Astrocyte of the cerebellum (primary cell): ENCODE measurements around the gene TBX3.
A peak's percentile ranks its signal among the peaks of the same experiment; 100 is the strongest.

Experiments
- DNase-seq: peaks from one replicate; pipeline ENCODE4 v3.0.0-alpha.2; 2011; ENCODE audit warnings: low read depth
- H3K4me3 ChIP-seq: 2 replicates; pipeline ENCODE4 v1.5.1; 2011; ENCODE audit warnings: mild to moderate bottlenecking, low read depth, low read length, moderate library complexity
- CTCF ChIP-seq: IDR thresholded peaks from 2 replicates; pipeline ENCODE4 v1.5.1; 2012; ENCODE audit warnings: low read length, low read depth, moderate library complexity, mild to moderate bottlenecking; ENCODE audit errors: missing control alignments
- in situ Hi-C: cut with HindIII; loops from 2 replicates; pipeline ENCODE4 v1.10.0; 2017; ENCODE audit warnings: low sequenced_read_pairs

The TBX3 gene

GRCh38 chr12:114665411-114666260 lies 18.3 kb downstream of the TBX3 start:
- TF ChIP-seq CTCF: no peak
- peak overlapping the region; percentile 18 for H3K4me3 ChIP-seq
- no peak for DNase-seq
- in situ Hi-C loops: no loop called here

- peak overlapping the region; percentile 19 for H3K4me3 ChIP-seq
- in situ Hi-C loops: no loop called here
- TF ChIP-seq CTCF: no peak
- DNase-seq: no peak
Measured at GRCh38 chr12:114664651-114665320, 19.2 kb downstream of the TBX3 start.

- H3K4me3 ChIP-seq: no peak overlapping the region
Measured at GRCh38 chr12:114662512-114663177, 21.3 kb downstream of the TBX3 start.

GRCh38 chr12:114661245-114661644 lies 22.7 kb downstream of the TBX3 start:
- no peak overlapping the region for H3K4me3 ChIP-seq
- no peak for TF ChIP-seq CTCF
- no peak for DNase-seq
- in situ Hi-C loops: no loop called here

More at GRCh38 chr12:114662512-114663177, 21.3 kb downstream of the TBX3 start:
- TF ChIP-seq CTCF: peak; percentile 89
- peak; percentile 71 for DNase-seq
- in situ Hi-C loops: no loop called here

- DNase-seq: no peak
- in situ Hi-C loops: no loop called here
- H3K4me3 ChIP-seq: no peak overlapping the region
- no peak for TF ChIP-seq CTCF
Measured at GRCh38 chr12:114659084-114659483, 24.9 kb downstream of the TBX3 start.

GRCh38 chr12:114658002-114658441 lies 26.0 kb downstream of the TBX3 start:
- in situ Hi-C loops: no loop called here
- TF ChIP-seq CTCF: no peak
- DNase-seq: no peak
- H3K4me3 ChIP-seq: no peak overlapping the region
